ENCODE data around the gene CAND2.

The CAND2 gene

DNA sequence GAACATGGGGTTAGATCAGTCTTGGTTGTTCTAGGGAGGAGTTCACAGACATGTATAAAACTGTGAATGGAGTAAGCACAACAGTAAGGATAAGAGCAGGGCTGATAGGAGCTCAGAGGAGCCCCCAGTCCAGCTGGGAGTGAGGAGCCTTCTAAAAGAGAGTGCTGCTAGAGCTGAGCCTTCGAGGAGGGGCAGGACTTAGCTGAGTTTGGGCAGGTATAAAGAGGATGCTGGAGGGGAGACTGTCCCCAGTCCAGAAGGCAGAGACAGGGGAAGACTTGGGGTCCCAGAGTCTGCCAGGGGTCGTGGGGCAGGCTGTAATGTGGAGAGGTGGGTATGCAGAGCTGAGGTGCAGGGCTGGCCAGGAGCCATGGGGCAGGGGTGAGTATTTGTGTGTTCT lies 12.1 kb downstream of the CAND2 start:
- DNase-seq: no peak

DNA sequence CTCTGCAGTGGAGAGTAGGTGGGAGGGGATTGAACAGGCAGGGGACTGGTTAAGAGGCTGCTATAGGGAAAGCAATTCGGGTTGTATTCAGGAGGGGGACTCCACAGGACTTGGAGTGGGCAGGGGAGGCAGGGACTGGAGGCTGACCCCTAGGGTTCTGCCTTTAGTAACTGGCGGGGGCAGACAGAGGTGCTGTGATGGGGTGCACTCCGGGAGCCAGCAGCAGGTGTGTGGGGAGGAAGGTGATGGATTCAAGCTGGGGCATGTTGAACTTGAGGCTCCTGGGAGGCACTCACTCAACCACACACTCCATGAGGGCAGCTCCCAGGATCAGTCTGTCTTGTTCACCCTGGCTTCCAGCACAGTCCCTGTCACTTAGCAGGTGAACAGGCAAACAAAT lies 12.5 kb downstream of the CAND2 start:
- DNase-seq: no peak

DNA sequence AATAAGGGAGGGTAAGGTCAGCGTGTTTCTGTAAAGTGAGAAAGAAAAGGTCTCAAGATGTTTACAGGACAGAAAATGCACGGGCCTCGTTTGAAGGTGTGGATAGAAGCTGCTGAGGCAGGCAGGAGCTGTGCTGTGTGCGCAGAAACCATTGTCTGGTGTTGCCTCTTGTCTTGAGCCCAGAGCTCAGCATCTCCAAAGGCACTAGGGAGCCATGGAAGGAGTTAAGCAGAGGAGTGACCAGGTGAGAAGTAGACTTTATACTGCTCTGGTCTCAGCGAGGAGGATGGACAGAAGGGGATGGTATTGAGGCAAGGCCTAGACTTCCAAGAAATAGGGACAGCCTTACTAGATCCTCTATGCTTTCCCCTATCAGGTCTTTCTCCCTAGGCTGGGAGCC lies 13.0 kb downstream of the CAND2 start:
- DNase-seq: no peak

DNA sequence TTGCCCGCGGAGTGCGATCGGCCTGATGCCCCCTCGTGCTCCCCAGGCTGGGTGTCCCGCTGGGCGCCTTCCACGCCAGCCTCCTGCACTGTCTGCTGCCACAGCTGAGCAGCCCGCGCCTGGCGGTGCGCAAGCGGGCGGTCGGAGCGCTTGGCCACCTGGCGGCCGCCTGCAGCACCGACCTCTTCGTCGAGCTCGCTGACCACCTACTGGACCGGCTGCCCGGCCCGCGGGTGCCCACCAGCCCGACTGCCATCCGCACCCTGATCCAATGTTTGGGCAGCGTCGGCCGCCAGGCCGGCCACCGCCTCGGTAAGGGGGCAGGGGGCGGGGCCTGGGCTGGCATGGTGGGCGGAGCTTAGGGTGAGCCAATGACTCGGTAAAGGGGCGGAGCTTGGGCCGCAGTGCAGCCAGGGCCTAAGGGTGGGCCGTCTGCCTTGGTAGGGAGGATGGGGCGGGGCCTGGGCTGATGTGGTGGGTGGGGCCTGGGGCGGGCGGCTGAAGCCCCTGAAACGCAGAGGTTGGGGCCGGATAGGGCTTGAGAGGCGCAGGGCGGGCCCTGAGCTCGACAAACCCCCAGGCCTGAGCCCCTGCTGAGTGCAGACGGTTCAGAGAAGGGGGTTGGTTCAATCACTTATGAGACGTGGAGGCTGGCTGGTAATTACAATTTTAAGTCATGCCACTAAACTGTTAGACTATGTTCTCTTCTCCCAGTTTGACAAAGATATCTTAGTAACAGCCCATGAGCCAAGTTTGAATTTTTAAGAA lies 13.7 kb downstream of the CAND2 start:
- peak; percentile 94 for DNase-seq

DNA sequence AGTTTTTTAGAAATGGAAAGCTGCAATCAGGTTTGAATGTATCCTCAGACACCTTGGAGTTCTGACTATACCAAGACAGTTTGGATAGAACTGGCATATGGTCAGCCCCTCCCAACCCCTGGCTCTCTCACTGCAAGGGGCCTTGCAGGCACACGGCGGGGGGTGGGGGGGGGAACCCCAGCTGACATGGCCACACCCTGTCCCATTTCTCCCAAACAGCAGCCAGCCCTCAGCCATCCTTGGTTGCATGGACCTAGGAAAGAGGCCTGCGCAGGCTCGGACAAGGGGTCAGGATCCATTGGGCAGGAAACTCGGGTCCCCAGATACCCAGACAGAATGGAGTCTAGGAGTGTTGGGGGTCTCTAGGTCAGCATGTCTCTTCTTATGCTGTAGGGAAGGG lies 14.5 kb downstream of the CAND2 start:
- DNase-seq: no peak

DNA sequence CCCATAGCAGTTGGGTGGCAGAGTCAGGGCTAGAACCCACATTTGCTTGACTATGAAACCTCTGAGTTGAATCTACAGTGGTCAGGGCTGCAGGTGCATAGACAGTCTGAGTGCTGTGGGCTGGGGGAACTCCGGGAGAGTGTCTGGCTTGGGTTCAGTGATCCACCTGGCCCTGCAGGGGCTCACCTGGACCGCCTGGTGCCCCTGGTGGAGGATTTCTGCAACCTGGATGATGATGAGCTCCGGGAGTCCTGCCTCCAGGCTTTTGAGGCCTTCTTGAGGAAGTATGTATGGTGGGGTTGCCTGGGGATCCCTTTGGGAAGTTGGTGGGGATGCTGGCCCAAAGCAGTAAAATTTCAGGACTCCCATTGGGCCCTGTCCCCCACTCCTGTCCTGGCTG lies 16.3 kb downstream of the CAND2 start:
- no peak for DNase-seq

DNA sequence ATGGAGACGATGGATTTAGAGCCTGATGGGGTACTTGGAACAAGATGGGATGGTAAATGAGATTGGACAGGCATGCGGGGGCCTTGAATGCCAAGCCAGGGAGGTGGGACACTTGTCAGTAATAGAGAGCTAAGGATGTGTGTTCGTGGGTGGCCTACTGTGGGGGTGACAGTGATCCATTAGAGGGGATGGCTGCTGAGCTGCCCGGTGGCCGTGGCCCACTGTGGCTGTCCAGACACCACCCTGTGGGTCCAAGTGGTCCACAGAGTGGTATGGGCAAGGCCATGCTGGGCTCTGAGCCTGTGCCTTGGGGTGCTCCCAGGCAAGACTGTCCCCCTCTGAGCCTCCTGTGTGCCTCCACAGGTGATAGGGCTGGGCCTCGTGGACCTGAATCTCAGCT lies 17.5 kb downstream of the CAND2 start:
- no peak for DNase-seq

DNA sequence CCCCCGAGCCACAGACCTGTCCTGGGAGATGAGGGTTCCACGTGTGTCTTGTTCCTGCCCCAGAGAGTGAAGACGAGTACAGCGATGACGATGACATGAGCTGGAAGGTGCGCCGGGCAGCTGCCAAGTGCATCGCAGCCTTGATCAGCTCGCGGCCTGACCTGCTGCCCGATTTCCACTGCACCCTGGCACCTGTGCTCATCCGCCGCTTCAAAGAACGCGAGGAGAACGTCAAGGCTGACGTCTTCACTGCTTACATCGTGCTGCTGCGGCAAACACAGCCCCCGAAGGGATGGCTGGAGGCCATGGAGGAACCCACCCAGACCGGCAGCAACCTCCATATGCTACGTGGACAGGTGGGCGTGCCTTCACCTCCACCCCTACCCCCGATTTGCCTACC lies 18.6 kb downstream of the CAND2 start:
- DNase-seq: no peak

DNA sequence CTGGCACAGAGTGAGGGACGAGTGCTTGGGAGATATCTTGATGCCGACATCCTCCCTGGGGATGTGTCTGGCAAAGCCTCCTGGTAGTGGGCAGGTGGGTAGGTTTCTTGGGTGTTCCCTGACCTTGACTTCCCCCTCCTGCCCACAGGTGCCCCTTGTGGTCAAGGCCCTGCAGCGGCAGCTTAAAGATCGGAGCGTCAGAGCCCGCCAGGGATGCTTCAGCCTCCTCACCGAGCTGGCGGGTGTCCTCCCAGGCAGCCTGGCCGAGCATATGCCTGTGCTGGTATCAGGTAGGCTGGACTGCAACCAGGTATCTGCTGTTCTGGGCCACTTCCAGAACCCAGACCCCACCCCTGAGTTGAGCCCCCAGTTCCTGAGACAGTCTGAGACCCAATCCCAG lies 19.2 kb downstream of the CAND2 start:
- DNase-seq: no peak

DNA sequence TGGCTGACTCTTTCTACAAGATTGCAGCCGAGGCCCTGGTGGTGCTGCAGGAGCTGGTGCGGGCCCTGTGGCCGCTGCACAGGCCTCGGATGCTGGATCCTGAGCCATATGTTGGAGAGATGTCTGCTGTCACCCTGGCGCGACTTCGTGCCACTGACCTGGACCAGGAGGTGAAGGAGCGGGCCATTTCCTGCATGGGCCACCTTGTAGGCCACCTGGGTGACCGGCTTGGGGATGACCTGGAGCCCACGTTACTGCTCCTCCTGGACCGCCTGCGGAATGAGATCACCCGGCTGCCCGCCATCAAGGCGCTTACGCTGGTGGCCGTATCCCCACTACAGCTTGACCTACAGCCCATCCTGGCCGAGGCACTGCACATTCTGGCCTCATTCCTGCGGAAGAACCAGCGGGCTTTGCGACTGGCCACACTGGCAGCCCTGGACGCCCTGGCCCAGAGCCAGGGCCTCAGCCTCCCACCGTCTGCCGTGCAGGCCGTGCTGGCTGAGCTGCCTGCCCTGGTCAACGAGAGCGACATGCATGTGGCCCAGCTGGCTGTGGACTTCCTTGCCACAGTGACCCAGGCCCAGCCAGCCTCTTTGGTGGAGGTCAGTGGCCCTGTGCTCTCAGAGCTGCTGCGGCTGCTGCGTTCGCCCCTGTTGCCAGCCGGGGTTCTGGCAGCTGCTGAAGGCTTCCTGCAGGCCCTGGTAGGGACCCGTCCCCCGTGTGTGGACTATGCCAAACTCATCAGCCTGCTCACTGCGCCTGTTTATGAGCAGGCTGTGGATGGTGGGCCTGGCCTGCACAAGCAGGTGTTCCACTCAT lies 20.3 kb downstream of the CAND2 start:
- no peak for DNase-seq

DNA sequence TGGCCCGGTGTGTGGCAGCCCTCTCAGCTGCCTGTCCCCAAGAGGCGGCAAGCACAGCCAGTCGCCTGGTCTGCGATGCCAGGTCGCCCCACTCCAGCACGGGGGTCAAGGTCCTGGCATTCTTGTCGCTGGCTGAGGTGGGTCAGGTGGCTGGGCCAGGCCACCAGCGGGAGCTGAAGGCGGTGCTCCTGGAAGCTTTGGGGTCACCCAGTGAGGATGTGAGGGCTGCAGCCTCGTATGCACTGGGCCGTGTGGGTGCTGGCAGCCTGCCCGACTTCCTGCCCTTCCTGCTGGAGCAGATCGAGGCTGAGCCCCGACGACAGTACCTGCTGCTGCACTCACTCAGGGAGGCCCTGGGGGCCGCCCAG lies 20.8 kb downstream of the CAND2 start:
- no peak for DNase-seq

DNA sequence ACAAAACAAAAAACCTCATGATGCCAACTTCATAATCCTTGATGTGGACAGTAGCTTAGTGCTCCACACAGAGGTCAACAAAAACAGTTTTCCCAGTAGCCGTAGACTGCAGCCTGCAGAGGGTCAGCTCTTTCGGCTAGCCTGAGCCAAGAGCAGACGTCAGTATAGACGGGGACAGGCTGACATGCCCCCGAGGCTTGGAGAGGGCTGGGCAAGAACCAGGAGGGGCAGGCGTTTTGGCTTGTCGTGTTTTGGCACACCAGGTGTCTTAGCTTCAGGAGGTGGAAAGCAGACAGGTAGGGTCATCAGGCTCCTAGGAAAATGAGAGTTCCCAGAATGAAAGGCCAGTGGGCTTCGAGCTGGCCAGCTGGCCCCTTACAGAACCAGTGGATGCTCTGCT lies 21.8 kb downstream of the CAND2 start:
- DNase-seq: no peak

DNA sequence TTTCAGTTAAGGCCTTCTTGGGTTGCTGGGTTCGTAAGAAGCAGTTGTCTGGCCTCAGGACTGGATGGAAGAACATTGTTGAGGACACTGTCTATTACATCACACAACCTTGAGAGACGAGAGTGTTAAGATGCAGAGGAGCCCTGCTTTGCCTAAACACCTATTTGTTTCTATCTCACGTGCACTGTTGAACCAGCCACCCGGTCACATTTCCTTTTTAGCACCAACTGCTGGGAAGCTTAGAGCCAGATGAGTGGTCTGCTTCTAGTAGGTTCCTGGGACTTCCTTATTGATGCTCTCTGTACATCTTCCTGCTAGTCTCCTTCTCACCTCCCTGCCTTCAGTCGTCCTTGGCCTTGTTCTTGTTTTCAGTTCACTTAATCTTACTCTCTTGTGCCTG lies 22.3 kb downstream of the CAND2 start:
- no peak for DNase-seq

DNA sequence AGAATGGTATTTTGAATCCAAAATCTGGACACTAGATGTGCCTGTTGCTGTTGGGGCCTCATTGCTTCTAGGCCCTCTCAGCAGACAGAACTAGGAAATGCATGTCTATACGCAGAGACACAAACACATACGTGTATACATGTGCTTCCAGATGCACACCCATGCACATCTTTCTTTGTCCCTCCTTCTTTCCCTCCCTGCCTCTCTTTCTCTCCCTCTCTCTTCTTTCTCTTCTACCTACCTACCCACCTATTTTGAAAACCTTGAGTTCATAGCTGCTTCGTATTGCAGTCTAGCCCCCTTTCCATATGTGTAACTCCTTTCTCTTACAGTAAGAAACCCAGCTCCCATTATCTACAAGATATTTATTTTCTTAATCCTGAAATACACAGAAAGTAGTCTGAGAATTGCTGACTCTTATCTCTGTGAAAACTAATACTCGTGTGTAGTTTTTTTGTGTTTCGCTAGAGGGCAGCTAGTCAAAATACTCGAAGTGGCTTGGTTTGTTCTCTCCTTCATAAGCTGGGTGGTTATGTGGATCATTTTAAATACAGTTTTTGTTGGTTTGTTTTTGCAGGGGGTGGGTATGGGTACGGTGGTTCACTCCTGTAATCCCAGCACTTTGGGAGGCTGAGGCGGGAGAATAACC lies 26.4 kb downstream of the CAND2 start:
- DNase-seq: no peak

DNA sequence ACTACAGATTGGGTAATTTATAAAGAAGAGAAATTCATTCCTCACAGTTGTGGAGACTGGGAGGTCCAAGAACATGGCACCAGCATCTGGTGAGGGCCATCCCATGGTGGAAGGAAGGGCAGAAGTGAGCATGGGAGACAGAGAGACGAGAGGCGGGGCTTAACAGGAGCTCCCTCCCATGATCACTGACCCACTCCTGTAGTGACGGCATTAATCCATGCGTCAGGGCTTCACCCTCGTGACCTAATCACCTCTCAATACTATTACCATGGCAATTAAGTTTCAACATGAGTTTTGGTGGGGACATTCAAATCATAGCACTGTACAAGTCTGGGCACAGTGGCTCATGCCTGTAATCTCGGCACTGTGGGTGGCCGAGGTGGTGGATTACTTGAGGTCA lies 27.8 kb downstream of the CAND2 start:
- DNase-seq: no peak

DNA sequence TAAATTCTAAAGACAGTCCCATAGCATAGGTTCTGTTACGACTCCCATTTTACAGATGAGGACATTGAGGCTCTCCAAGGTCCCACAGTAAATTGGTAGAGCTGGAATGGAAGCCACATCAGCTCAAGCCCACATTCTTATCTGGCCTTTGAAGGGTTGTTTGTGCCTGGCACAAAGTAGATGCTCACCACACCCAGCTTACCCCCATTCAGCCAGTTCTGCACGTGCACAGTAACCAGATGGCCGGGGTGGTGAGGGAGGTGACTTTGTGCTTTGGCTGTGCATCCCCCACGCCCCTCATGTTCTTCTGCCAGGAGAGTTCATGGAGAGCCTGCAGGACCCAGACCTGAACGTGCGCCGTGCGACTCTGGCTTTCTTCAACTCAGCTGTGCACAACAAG lies 28.7 kb downstream of the CAND2 start:
- DNase-seq: no peak

DNA sequence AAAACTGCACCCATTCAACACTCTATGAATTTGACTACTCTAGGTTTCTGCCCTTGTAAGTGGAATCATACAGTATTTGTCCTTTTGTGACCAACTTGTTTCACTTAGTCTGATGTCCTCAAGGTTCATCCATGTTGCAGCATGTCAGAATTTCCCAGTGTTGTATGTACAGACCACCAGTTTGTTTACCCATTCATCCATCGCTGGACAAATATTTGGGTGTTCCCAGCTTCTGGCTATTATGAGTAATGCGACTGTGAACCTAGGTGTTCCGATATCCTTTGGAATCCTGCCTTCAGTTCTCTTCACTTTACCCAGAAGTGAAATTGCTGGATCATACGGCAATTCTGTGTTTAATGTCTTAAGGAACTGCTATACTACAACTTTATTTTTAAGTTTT lies 32.3 kb downstream of the CAND2 start:
- no peak for DNase-seq

DNA sequence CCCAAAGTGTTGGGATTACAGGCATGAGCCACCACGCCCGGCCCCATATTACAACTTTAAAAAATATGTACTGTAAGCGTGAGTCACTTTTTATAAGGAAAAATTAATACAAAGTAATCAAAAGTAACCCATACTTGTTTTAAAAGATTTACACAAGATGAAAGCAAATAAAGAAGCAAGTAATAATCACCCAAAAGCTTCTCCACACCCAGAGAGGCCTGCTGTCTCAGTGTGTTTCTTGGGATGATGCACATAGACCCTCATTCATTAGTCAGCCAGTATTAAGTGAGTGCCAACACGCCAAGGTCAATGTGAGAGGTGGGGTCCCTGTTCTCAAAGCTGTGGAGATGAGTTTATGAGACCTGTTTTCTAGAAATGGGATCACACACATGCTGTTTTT lies 32.9 kb downstream of the CAND2 start:
- no peak for DNase-seq

DNA sequence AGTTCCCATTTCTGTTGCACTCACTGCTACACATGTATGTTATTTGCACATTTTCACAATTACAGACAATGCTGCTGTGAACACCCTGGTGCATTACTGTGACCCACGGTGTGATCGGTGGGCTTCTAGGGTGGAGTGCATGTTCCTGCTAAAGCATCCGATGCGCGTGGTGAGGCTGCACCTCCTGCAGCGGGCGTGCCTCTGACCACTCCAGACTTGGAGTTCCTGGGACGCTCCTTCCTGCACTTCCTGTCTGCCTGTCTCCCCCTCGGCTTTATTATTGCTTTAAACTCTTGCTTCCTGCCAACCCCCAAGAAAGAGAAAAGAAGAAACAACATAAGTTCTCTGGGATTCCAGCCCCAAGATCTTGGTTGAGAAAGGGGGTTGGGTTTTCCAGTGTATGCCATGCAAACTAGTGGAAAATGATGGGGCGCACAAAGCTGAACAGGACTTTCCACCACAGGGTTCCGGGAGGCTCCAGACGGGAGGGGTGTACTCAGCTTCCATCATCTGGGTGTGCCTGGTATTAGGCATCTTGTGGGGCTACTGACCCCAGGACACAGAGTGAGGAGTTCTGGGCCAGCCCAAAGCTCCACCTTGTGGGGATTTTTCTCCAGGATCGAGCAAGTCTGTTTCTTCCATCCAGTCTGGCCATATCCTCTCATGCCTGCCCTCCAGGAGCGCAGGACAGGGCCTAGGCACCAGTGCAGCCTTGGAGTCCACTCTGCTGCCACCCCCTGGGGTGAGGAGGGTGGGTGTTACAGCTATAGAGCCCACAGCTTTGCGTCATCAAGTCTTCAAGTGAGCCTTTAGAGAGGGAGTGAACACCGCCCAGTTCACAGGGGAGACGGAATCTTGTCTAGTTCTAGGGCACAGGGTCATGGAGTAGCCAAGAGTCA lies 33.7 kb downstream of the CAND2 start:
- DNase-seq: no peak

DNA sequence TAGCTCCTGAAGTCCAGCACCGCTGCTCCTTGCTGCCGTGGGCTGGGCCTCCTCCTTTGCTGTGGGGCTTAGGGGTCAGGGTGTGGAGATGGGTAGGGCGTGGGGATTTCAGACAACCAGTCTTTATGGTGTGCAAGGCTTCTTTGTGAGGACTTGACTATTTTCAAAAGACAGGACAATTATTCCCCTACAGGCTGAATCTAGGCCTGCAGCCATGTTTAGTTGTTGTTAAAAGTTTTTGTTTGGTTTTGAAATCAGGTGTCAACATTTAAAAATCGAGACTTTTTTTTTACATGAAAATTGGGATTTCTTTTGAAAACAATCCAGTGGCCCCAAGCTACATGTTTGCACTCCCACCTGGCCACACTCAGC lies 34.3 kb downstream of the CAND2 start:
- DNase-seq: no peak

DNA sequence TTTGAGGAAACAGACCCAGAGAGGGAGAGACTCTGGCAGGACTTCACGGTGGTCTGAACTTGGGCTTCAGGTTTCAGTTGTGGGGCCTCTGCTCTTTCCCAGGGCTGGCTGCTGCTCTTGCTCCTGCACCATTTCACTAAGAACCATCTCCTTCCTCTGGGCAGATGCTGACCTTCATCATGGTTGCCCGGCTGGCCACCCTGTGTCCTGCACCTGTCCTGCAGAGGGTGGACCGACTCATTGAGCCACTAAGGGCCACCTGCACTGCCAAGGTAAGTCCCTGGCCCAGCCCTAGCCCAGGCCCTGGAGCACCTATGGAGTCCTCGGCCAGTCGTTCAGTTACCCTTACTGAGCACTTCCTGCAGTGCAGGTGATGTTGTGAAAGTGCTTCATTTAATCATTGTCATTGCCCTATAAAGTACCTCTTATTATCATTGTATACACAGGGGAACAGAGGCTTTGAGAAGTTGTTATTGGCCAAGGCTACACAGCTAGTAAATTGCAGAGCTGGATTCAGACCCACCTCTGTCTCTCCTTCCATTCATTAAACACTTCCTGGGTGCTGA lies 34.9 kb downstream of the CAND2 start:
- DNase-seq: no peak

DNA sequence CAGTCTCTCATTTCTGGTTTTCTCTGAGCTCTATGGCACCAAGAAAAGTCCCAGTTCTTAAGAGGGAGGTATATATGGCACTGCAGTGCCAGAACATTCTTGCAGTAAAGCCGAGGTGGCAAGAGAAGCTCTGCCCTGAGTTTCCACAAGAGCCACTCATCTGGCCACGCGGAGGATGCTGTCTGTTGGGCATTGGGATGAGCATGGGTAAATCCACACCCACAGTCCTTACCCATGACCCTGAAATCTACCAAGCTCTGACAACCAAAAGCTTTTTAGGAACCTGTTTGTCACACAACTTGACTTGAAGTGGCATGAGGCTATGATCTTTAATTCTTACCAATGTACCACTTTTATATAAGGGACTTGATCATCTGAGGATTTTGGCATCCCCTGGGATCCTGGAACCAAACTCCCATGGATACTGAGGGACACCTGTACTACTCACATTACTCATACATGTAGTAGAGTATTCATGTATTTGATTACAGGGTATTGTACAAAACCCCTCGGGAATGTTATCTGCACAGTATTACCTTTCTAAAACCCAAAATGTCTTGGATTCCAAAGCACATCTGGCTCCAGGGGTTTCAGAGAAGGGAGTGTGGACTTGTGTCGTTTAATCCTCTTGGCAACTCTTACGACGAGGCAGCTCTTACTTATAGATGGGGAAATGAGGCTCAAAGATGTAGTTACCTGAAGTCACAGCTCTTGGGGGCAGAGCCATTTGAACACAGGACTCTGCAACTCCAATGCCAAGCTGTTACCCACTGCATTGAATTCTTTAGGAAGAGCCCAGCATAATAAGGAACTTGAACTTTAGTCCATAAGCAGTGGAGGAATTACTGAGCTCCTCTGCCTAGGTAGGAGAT lies 36.1 kb downstream of the CAND2 start:
- no peak for DNase-seq

Data from CD4-positive, alpha-beta T cell treated with Interleukin-1 beta for 1 hour (primary cell).